ENCODE results near the gene MAMDC4. TPM values are rescaled to one million over a fixed set of nuclear protein-coding genes. Genes with fewer than 3 reads are reported as not detected.

MAMDC4 gene
- total RNA-seq, 2 donors from 2014 or later = 5.2 to 17.7 TPM

DNA sequence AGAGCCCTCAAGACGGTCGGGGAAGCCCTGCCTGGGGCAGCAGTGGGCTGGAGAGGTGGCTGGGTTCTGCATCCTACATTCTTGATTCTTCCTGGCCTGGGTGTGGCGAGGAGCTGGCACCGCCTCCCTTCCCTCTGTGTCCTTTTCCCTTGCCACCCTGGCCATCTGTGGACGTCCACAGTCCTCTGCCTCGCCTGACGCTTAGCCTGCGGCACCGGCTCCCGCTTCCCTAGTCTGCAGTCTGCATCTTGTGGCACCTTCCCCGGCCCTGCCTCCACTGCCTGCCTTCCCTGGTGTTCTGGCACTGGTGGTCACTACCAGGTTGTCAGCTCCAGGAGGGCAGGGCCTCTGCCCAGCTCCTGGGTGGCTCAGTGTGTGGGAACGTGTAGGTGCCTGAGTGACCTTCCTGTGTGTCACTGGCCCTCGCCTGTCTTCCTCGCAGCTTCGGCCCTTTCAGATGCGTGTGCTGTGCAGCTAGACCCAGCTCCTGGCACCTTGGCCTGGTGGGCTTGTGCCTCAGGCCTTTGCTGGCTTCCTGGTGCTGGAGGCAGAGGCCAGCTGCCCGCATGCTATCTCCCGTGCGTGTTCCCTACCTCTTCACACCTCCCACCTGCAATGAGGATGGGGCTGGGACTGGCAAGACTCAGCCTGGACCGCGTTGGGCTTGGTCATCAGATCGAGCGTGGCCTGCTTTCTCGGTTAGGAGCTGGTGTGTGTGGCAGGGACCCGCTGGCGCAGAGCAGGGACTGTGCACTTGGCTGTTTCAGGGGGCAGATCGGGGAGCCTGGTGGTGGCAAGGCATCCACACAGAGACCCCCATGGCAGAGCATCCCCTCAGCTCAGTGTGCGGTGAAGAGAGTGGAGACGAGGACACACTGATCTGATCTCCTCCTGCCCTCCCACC, 55.1 kb downstream of the MAMDC4 start:
- Histone ChIP-seq H3K27me3 (replicated peaks; ENCODE audit: insufficient read depth) (no peaks in the 10 kb centered on the region), H3K9me3 (no peaks in the 10 kb centered on the region), H3K4me1 (replicated peaks) (peaks cover 2% of the 10 kb centered on the region), H3K27ac (no peak overlapping the region), H3K36me3 (no peaks in the 10 kb centered on the region), H3K4me3 (no peak overlapping the region)
- WGBS = 94% methylated on average over 28 of the region's 29 CpGs
- TF ChIP-seq, protein P1, sequence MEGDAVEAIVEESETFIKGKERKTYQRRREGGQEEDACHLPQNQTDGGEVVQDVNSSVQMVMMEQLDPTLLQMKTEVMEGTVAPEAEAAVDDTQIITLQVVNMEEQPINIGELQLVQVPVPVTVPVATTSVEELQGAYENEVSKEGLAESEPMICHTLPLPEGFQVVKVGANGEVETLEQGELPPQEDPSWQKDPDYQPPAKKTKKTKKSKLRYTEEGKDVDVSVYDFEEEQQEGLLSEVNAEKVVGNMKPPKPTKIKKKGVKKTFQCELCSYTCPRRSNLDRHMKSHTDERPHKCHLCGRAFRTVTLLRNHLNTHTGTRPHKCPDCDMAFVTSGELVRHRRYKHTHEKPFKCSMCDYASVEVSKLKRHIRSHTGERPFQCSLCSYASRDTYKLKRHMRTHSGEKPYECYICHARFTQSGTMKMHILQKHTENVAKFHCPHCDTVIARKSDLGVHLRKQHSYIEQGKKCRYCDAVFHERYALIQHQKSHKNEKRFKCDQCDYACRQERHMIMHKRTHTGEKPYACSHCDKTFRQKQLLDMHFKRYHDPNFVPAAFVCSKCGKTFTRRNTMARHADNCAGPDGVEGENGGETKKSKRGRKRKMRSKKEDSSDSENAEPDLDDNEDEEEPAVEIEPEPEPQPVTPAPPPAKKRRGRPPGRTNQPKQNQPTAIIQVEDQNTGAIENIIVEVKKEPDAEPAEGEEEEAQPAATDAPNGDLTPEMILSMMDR (IDR thresholded peaks at IDR 0.05) = no peak
- TF ChIP-seq POLR2A (IDR thresholded peaks at IDR 0.05) (no peak), POLR2AphosphoS5 (IDR thresholded peaks at IDR 0.05) (no peak)
- DNase-seq (ENCODE audit: low spot score) = no peak
- intact Hi-C loops (cut with DNase I) = no loop called here

Small RNAs within 50 kb of the gene (microRNA-seq; reads per million reads assigned to microRNA genes)
- gene MIR4292 = not detected
- gene MIR4479 = 0.34 reads per million

Small RNAs within 50 kb of the gene (small RNA-seq; reads per million reads assigned to genes)
- gene MIR4292 (0 reads per million in 2 donors), gene MIR4479 (0 to 0.10 reads per million in 2 donors)

Other genes with a start within 250 kb of the MAMDC4 start
- 100 to 1,000 TPM in 1 of 2 donors, 10 to 100 TPM in 1; 49.3 to 118 TPM for gene EGFL7, start 189.4 kb upstream of the MAMDC4 start, total RNA-seq
- gene AGPAT2, start 164.9 kb upstream of the MAMDC4 start, total RNA-seq = 10 to 100 TPM; 44.9 to 50.0 TPM
- 10 to 100 TPM; 18.9 to 27.8 TPM for gene DIPK1B, start 139.8 kb upstream of the MAMDC4 start, total RNA-seq
- 10 to 100 TPM in 1 of 2 donors, 1 to 10 TPM in 1; 3.9 to 14.8 TPM for gene LCN10, start 109.4 kb upstream of the MAMDC4 start, total RNA-seq
- gene LCN6, start 103.8 kb upstream of the MAMDC4 start, total RNA-seq = 10 to 100 TPM in 1 of 2 donors, 1 to 10 TPM in 1; 7.8 to 16.2 TPM
- gene LCN8, start 94.1 kb upstream of the MAMDC4 start, total RNA-seq = not detected
- under 1 TPM in 1 of 2 donors, not detected in 1; 0.40 TPM for gene LCN15, start 87.8 kb upstream of the MAMDC4 start, total RNA-seq
- 100 to 1,000 TPM; 181 to 335 TPM for gene TMEM141, start 61.0 kb upstream of the MAMDC4 start, total RNA-seq
- gene CCDC183, start 56.0 kb upstream of the MAMDC4 start, total RNA-seq = 10 to 100 TPM in 1 of 2 donors, 1 to 10 TPM in 1; 9.5 to 45.0 TPM
- 100 to 1,000 TPM in 1 of 2 donors, 10 to 100 TPM in 1; 76.6 to 124 TPM for gene RABL6, start 44.4 kb upstream of the MAMDC4 start, total RNA-seq
- gene AJM1, start 9.9 kb upstream of the MAMDC4 start, total RNA-seq = 10 to 100 TPM in 1 of 2 donors, 1 to 10 TPM in 1; 3.6 to 10.1 TPM
- gene PHPT1, start 2.9 kb upstream of the MAMDC4 start, total RNA-seq = 100 to 1,000 TPM; 139 to 212 TPM
- 100 to 1,000 TPM; 399 to 528 TPM for gene EDF1, start 14.0 kb downstream of the MAMDC4 start, total RNA-seq
- gene TRAF2, start 34.2 kb downstream of the MAMDC4 start, total RNA-seq = 10 to 100 TPM; 23.6 to 24.2 TPM
- 100 to 1,000 TPM; 199 to 304 TPM for gene FBXW5, start 92.4 kb downstream of the MAMDC4 start, total RNA-seq
- not detected for gene C8G, start 92.9 kb downstream of the MAMDC4 start, total RNA-seq
- 10 to 100 TPM in 1 of 2 donors, 1 to 10 TPM in 1; 4.1 to 13.7 TPM for gene LCN12, start 99.9 kb downstream of the MAMDC4 start, total RNA-seq
- 1,000 to 10,000 TPM in 1 of 2 donors, 10 to 100 TPM in 1; 59.4 to 5,242 TPM for gene PTGDS, start 125.2 kb downstream of the MAMDC4 start, total RNA-seq
- 10 to 100 TPM in 1 of 2 donors, under 1 TPM in 1; 0.41 to 22.5 TPM for gene LCNL1, start 130.6 kb downstream of the MAMDC4 start, total RNA-seq
- 10 to 100 TPM; 61.6 to 71.8 TPM for gene PAXX, start 140.1 kb downstream of the MAMDC4 start, total RNA-seq
- 1 to 10 TPM; 4.2 to 6.7 TPM for gene CLIC3, start 144.2 kb downstream of the MAMDC4 start, total RNA-seq
- gene ABCA2, start 175.9 kb downstream of the MAMDC4 start, total RNA-seq = 10 to 100 TPM; 27.4 to 79.1 TPM
- under 1 TPM in 1 of 2 donors, not detected in 1; 0.57 TPM for gene FUT7, start 179.7 kb downstream of the MAMDC4 start, total RNA-seq
- 100 to 1,000 TPM; 384 to 427 TPM for gene NPDC1, start 193.8 kb downstream of the MAMDC4 start, total RNA-seq
- 10 to 100 TPM in 1 of 2 donors, 1 to 10 TPM in 1; 9.8 to 10.9 TPM for gene ENTPD2, start 201.7 kb downstream of the MAMDC4 start, total RNA-seq
- 10 to 100 TPM in 1 of 2 donors, 1 to 10 TPM in 1; 7.2 to 17.2 TPM for gene SAPCD2, start 218.2 kb downstream of the MAMDC4 start, total RNA-seq
- gene UAP1L1, start 225.2 kb downstream of the MAMDC4 start, total RNA-seq = 10 to 100 TPM in 1 of 2 donors, 1 to 10 TPM in 1; 8.2 to 19.9 TPM
- 100 to 1,000 TPM in 1 of 2 donors, 10 to 100 TPM in 1; 67.4 to 107 TPM for gene MAN1B1, start 234.6 kb downstream of the MAMDC4 start, total RNA-seq

Data from prostate gland (tissue), 2 donors.